H9 (cell line): Measurements from ENCODE around the gene DEPDC5. TPM values are rescaled to one million over a fixed set of nuclear protein-coding genes. Genes with fewer than 3 reads are reported as not detected.

Experiments used
- DNase-seq: peaks from one replicate; pipeline ENCODE4 v3.0.0-alpha.2; 2017
- H2AFZ ChIP-seq: one replicate; pipeline ENCODE4 v1.6.1; 2013; ENCODE audit warnings: mild to moderate bottlenecking, low read length, control low read depth, moderate library complexity
- H2AK5ac ChIP-seq: 2 replicates; pipeline ENCODE4 v1.6.1; 2013; ENCODE audit warnings: low read length, control low read depth, mixed read lengths; ENCODE audit not compliant: insufficient read length
- H2BK120ac ChIP-seq: one replicate; pipeline ENCODE4 v1.6.1; 2013; ENCODE audit warnings: low read depth, mild to moderate bottlenecking, low read length, control low read depth, inconsistent platforms; ENCODE audit not compliant: poor library complexity, severe bottlenecking
- H2BK12ac ChIP-seq: 2 replicates; pipeline ENCODE4 v1.6.1; 2013; ENCODE audit warnings: low read length, control low read depth, mixed read lengths, low read depth; ENCODE audit not compliant: insufficient read length
- H2BK15ac ChIP-seq: 2 replicates; pipeline ENCODE4 v1.6.1; 2013; ENCODE audit warnings: low read depth, low read length, control low read depth
- H2BK20ac ChIP-seq: one replicate; pipeline ENCODE4 v1.6.1; 2013; ENCODE audit warnings: low read depth, mild to moderate bottlenecking, low read length, control low read depth, inconsistent platforms; ENCODE audit not compliant: poor library complexity, severe bottlenecking
- H2BK5ac ChIP-seq: 2 replicates; pipeline ENCODE4 v1.6.1; 2013; ENCODE audit warnings: low read length, control low read depth, mixed read lengths; ENCODE audit not compliant: insufficient read length
- H3K14ac ChIP-seq: 2 replicates; pipeline ENCODE4 v1.6.1; 2013; ENCODE audit warnings: low read length, control low read depth; ENCODE audit not compliant: insufficient read depth
- H3K18ac ChIP-seq: 2 replicates; pipeline ENCODE4 v1.6.1; 2013; ENCODE audit warnings: low read depth, mild to moderate bottlenecking, mixed read lengths, low read length, control low read depth; ENCODE audit not compliant: insufficient read length
- H3K23ac ChIP-seq: 2 replicates; pipeline ENCODE4 v1.6.1; 2013; ENCODE audit warnings: low read length, control low read depth, mixed read lengths, low read depth; ENCODE audit not compliant: insufficient read length
- H3K23me2 ChIP-seq: 2 replicates; pipeline ENCODE4 v1.6.1; 2013; ENCODE audit warnings: low read depth, mild to moderate bottlenecking, mixed read lengths, low read length, control low read depth; ENCODE audit not compliant: insufficient read length, poor library complexity, severe bottlenecking
- H3K27ac ChIP-seq: 2 replicates; pipeline ENCODE4 v1.5.1; 2013; ENCODE audit warnings: low read length, control low read depth, mixed read lengths, low read depth; ENCODE audit not compliant: insufficient read length
- H3K27me3 ChIP-seq: 2 replicates; pipeline ENCODE4 v1.6.1; 2013; ENCODE audit warnings: low read length, control low read depth, inconsistent platforms; ENCODE audit not compliant: insufficient read depth
- H3K4ac ChIP-seq: 2 replicates; pipeline ENCODE4 v1.6.1; 2013; ENCODE audit warnings: low read depth, mild to moderate bottlenecking, control low read depth, inconsistent platforms, low read length, moderate library complexity
- H3K4me1 ChIP-seq: 2 replicates; pipeline ENCODE4 v1.6.1; 2013; ENCODE audit warnings: low read length, control low read depth, inconsistent platforms; ENCODE audit not compliant: insufficient read depth
- H3K4me2 ChIP-seq: 2 replicates; pipeline ENCODE4 v1.6.1; 2013; ENCODE audit warnings: low read length, control low read depth, mixed read lengths; ENCODE audit not compliant: insufficient read length, insufficient read depth
- H3K56ac ChIP-seq: 2 replicates; pipeline ENCODE4 v1.6.1; 2013; ENCODE audit warnings: low read depth, mild to moderate bottlenecking, mixed read lengths, low read length, control low read depth; ENCODE audit not compliant: insufficient read length
- H3K79me1 ChIP-seq: 2 replicates; pipeline ENCODE4 v1.6.1; 2013; ENCODE audit warnings: low read depth, mild to moderate bottlenecking, moderate library complexity, low read length, control low read depth, inconsistent platforms; ENCODE audit not compliant: insufficient read depth, poor library complexity, severe bottlenecking
- H3K79me2 ChIP-seq: 2 replicates; pipeline ENCODE4 v1.6.1; 2013; ENCODE audit warnings: low read length, control low read depth, inconsistent platforms; ENCODE audit not compliant: insufficient read depth
- H3K9ac ChIP-seq: 2 replicates; pipeline ENCODE4 v1.6.1; 2013; ENCODE audit warnings: low read length, control low read depth, mixed read lengths; ENCODE audit not compliant: insufficient read length; ENCODE audit errors: extremely low read depth
- H3K9me3 ChIP-seq: one replicate; pipeline ENCODE4 v1.6.1; 2013; ENCODE audit warnings: low read depth, low read length, inconsistent platforms; ENCODE audit not compliant: control insufficient read depth
- H3T11ph ChIP-seq: one replicate; pipeline ENCODE4 v1.6.1; 2013; ENCODE audit warnings: mild to moderate bottlenecking, low read length, control low read depth, inconsistent platforms
- H4K20me1 ChIP-seq: one replicate; pipeline ENCODE4 v1.6.1; 2013; ENCODE audit not compliant: control insufficient read depth, insufficient read length, insufficient read depth
- H4K5ac ChIP-seq: 2 replicates; pipeline ENCODE4 v1.6.1; 2013; ENCODE audit warnings: low read depth, mild to moderate bottlenecking, mixed read lengths, low read length, control low read depth; ENCODE audit not compliant: insufficient read length
- H4K8ac ChIP-seq: replicated peaks from 2 replicates; pipeline ENCODE4 v1.6.1; 2013; ENCODE audit warnings: low read length, control low read depth, mixed read lengths, low read depth; ENCODE audit not compliant: insufficient read length
- H4K91ac ChIP-seq: 2 replicates; pipeline ENCODE4 v1.6.1; 2013; ENCODE audit warnings: low read depth, mild to moderate bottlenecking, moderate library complexity, mixed read lengths, low read length, control low read depth; ENCODE audit not compliant: insufficient read length
- H3K27ac Mint-ChIP-seq, 3 experiments: 2 replicates in 2 of 3; 3 replicates in 1 of 3; pipeline ENCODE4 v1.8.0; 2020 to 2021; ENCODE audit warnings: mixed read lengths in 3 of 3, mild to moderate bottlenecking in 1 of 3, moderate library complexity in 1 of 3
- H3K27me3 Mint-ChIP-seq: 2 replicates; pipeline ENCODE4 v1.8.0; 2021; ENCODE audit warnings: low read depth, mild to moderate bottlenecking, moderate library complexity, mixed read lengths
- H3K36me3 Mint-ChIP-seq, 3 experiments: 2 replicates in 2 of 3; 3 replicates in 1 of 3; pipeline ENCODE4 v1.8.0; 2020 to 2021; ENCODE audit warnings: low read depth in 3 of 3, mixed read lengths in 3 of 3; ENCODE audit not compliant: insufficient read depth in 1 of 3
- H3K4me1 Mint-ChIP-seq, 2 experiments: 2 replicates each; pipeline ENCODE4 v1.8.0; 2020; ENCODE audit warnings: mixed read lengths in 2 of 2
- H3K4me3 Mint-ChIP-seq, 2 experiments: 2 replicates in 1 of 2; 3 replicates in 1 of 2; pipeline ENCODE4 v1.8.0; 2020 to 2021; ENCODE audit warnings: mild to moderate bottlenecking in 2 of 2, mixed read lengths in 2 of 2, moderate library complexity in 1 of 2
- H3K9me3 Mint-ChIP-seq, 2 experiments: 2 replicates in 1 of 2; 3 replicates in 1 of 2; pipeline ENCODE4 v1.8.0; 2020; ENCODE audit warnings: mild to moderate bottlenecking in 2 of 2, mixed read lengths in 2 of 2, moderate library complexity in 1 of 2
- CTCF ChIP-seq: fragments of 200-600 bp; sonication (generic); conservative IDR thresholded peaks from 3 replicates; pipeline ENCODE4 v1.8.0; 2021; ENCODE audit warnings: antibody characterized with exemption, mild to moderate bottlenecking
- WGBS: extraction: QIAGEN DNeasy Blood & Tissue Kit; methylation state at CpG from one replicate; pipeline ENCODE4 v1.1.7; 2013; ENCODE audit warnings: missing lambda C conversion rate, low lambda C conversion rate, mixed read lengths; ENCODE audit not compliant: insufficient read length; ENCODE audit errors: extremely low coverage; 5-methylcytosine and 5-hydroxymethylcytosine counted together
- total RNA-seq: library from RNA; stranded (reverse); gene quantifications from 2 replicates; pipeline ENCODE4 v1.2.1, GENCODE V29; 2021

Gene DEPDC5
- total RNA-seq, 1 experiment from 2014 or later = 29.2 TPM

GRCh38 chr22:31906569-31906968, 152.8 kb downstream of the DEPDC5 start:
- Histone ChIP-seq H4K20me1 (no peaks in the 10 kb centered on the region), H3K4me2 (no peak overlapping the region), H3K27ac (no peak overlapping the region), H3K27me3 (no peaks in the 10 kb centered on the region), H3T11ph (no peak overlapping the region), H2BK120ac (no peak overlapping the region), H3K4ac (no peak overlapping the region), H2AFZ (no peak overlapping the region), H3K14ac (no peak overlapping the region), H4K8ac (no peak overlapping the region), H3K9ac (no peak overlapping the region), H3K23me2 (no peaks in the 10 kb centered on the region), H2BK12ac (no peak overlapping the region), H4K91ac (no peak overlapping the region), H3K9me3 (no peaks in the 10 kb centered on the region), H3K56ac (no peak overlapping the region), H2BK15ac (no peak overlapping the region), H2BK5ac (no peak overlapping the region), H4K5ac (no peak overlapping the region), H2BK20ac (no peak overlapping the region), H3K4me1 (no peaks in the 10 kb centered on the region), H3K23ac (no peak overlapping the region), H2AK5ac (no peak overlapping the region), H3K79me2 (no peaks in the 10 kb centered on the region), H3K18ac (no peak overlapping the region), H3K79me1 (no peaks in the 10 kb centered on the region)
- DNase-seq = no peak
- no peaks in the 10 kb centered on the region for H3K4me1 Mint-ChIP-seq
- WGBS = no CpG with 5 or more reads among the region's 5 CpGs
- no peaks in the 10 kb centered on the region for H3K9me3 Mint-ChIP-seq
- peaks cover 8 to 31% (median 27%) of the 10 kb centered on the region in 3 experiments; a peak in 6 of 7 replicates for H3K36me3 Mint-ChIP-seq
- H3K4me3 Mint-ChIP-seq = no peak overlapping the region
- H3K27me3 Mint-ChIP-seq = no peaks in the 10 kb centered on the region
- H3K27ac Mint-ChIP-seq = no peak overlapping the region
- no peak for TF ChIP-seq CTCF
